HG03342 (cell line): ENCODE measurements around the gene RAB6A.
"Not testable (repeated sequence)": the region's sequence is repeated elsewhere in the genome, so short reads cannot be mapped to it uniquely, and the experiment has no call there.

Source experiments
- ATAC-seq: cut with Tn5 transposase; IDR thresholded peaks from one replicate; pipeline ENCODE4 v1.9.1; 2021; ENCODE audit warnings: mild to moderate bottlenecking, moderate library complexity; ENCODE audit not compliant: unreplicated experiment

The RAB6A gene

GRCh38 chr11:73760679-73761402 lies at the start of gene RAB6A:
TSS of gene RAB6A (minus strand) at chr11:73761074. CDS start at chr11:73760635, 439 bp downstream.
- peak; percentile 87 for ATAC-seq

- no peak for ATAC-seq
Observed at GRCh38 chr11:73810637-73811036, 49.8 kb upstream of the RAB6A start.

- no peak for ATAC-seq
Observed at GRCh38 chr11:73808052-73808451, 47.2 kb upstream of the RAB6A start.

GRCh38 chr11:73804712-73805111 lies 43.8 kb upstream of the RAB6A start:
- ATAC-seq, result no peak

DNA sequence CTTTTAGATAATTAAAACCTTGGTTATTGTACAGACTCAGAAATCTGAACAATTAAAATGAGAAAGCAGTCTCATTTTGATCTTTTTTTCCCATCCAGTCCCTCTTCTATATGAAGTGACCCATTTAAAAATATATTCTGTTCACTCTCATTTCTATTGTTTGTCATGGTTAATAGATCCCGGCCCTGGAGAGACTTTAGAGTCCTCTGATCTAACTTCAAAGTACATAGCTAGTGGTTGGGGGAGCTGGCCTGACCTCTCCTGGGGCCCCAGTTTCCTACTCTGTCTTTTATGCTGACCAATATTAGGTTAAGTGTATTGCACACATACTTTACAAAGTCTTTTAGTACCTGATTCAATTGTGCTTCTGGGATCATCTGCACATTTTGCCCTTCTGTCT lies 40.3 kb upstream of the RAB6A start:
- ATAC-seq, result no peak

DNA sequence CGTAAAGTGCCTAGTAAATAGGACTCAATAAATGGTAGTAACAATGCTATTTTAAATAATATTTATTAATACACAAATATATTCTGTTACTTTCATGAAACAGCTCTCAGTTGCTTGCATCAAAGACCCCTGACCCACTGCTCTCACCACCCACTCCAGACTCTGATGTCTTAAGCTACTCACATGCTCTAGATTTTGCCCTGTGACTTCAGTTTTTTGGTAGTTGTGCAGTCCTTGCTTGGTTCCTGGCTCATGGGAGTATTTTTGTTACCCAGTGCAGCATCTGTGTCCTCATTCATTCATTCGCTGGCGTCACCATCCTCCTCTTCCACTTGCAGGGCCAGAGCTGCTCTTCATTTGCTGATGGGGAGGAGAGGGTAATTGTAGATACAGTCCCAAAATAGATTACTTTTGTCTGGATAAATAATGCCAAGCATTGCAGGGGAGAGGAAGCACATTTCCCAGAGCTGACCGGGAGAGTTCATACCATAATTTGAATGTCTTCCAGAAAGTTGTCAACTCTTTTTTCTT lies 39.5 kb upstream of the RAB6A start:
- no peak for ATAC-seq

DNA sequence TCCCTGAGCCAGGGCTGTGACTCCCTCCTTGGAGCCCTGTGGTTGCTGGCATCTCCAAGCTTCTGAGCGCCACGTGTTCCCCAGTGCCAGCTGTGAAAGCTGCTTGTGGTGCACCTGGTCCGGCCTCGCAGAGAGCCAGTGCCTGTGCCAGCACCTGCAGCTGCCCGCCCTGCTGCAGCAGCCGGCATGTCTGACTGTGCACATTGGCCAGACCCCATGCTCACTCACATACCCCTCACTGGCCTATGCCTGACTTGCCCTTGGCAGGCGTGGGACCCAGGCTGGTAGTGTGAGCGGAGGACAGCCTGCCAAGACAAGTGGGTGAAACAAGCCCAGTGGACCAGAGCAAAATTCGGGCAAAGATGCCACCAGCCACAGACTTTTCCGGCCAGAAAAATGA lies 36.6 kb upstream of the RAB6A start:
- ATAC-seq, result no peak

- no peak for ATAC-seq
Observed at GRCh38 chr11:73795925-73796632, 35.2 kb upstream of the RAB6A start.

- ATAC-seq, result no peak
Observed at GRCh38 chr11:73792584-73792983, 31.7 kb upstream of the RAB6A start.

DNA sequence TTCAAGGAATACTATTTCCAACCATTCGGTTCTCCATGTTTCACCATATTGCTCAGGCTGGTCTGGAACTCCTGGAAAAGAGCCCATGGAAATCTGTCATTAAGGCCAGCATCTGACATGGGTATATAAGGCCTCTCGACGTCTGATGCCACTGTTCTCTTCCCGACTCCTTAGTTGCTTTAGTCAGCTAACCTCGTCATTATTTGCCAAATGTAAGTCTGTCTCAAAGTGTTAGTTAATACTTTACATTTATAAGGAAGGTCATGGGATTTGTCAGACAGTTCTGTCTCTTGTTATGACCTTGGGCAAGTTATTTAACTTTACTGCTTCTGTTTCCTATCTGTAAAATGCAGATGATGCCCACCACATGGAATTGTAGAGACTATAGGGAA lies 28.4 kb upstream of the RAB6A start:
- ATAC-seq, result no peak

DNA sequence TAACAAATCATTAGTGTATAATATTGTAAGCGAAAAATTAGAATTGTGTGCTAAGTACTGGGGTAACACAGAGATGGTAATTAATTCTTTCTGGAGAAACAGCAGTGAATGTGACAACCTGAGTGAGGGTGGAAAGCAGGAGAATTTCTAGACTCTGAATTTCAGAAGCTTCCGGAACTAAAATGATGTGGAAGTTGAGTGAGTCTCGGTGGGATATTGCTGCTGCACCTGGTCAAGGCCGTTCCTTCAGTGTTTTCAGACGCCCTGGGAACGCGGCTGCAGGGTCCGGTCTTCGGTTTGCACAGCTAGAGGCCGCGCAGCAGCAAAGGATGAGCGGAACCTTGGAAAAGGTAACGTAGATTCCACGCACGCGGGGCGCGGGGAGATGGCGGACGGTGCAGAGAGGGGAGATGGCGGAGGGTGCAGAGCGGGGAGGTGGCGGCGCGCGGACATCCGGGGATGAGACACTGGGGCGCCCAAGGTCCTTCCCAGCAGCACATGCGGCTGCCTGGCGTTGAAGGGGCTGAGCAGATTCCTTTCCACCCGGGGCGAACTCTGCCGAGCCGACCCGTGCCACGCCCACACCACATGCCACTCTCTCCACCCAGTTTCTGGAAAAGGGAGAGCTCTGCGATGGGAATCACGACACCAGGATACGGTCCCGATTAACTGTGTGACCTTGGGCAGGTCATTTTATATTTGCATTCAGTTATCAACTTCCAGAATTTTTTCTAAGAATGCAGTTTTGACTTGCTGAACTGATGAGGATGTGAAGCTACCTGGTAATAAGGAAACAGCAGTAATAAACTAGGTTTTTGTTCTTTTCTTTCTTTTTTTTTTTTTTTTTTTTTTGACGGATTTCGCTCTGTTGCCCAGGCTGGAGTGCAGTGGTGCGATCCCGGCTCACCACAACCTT lies 27.0 kb upstream of the RAB6A start, which contains the start of gene MRPL48:
TSS of gene MRPL48 (plus strand) at position 232 of the 916 bp plus-strand sequence. CDS start at position 330, 98 bp downstream.
- ATAC-seq, result peak; percentile 89

GRCh38 chr11:73787051-73787642 lies 26.3 kb upstream of the RAB6A start:
- ATAC-seq, result no peak

DNA sequence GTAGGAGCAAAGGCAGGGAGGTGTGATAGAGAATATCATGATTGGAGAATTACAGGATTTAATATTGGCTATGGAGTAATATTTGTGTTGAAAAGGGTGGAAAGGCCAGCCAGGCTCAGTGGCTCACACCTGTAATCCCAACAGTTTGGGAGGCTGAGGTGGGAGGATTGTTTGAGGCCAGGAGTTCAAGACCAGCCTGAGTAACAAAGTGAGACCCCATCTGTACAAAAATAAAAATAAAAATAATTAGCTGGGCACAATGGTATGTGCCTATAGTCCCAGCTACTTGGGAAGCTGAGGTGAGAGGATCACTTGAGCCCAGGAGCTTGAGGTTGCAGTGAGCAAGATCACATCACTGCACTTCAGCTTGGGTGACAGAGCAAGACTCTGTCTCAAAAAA lies 24.6 kb upstream of the RAB6A start:
- ATAC-seq, result not testable (repeated sequence)

- ATAC-seq, result no peak
Observed at GRCh38 chr11:73784734-73785133, 23.9 kb upstream of the RAB6A start.

- no peak for ATAC-seq
Observed at GRCh38 chr11:73784080-73784634, 23.3 kb upstream of the RAB6A start.

- ATAC-seq, result no peak
Observed at GRCh38 chr11:73783483-73784020, 22.7 kb upstream of the RAB6A start.

GRCh38 chr11:73781303-73781702 lies 20.4 kb upstream of the RAB6A start:
- ATAC-seq, result no peak

DNA sequence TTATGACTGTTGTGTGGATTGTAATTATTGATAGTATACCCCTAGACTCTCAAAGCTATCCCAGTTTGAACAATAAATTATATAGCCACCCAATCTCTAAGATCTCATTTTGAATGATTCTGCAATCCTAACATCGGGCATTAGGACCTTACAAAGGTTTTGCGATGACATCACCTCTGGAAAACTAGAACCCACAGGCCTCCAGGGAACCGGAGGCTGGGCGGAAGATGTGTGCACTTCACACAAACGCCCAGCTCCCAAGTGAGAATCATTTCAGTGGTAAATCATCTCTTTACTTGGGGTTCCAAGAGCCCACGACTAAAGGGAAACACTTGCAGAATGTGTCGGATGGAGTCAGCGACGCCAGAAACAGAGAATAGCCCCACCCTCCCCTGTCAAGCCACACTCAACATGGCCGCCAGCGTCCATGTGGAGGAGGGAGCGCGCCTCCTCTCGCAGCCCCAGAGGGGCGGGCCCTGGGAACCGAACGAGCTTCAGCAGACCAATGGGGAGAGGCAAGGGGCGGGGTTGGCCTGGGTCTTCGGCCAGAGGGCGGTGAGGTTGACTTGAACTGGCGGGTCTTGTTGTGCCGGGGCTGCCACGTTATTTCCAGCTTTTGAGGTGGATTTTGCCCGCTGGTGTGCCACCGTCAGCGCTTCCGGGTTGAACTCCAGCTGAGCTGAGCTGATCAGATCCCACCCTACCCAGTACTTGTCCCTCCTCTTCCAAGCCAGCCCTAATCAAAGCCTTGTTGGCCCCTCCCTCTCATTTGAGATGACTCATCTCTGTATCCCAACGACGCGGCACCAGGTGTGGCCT lies 18.4 kb upstream of the RAB6A start:
- peak; percentile 98 for ATAC-seq

- not testable (repeated sequence) for ATAC-seq
Observed at GRCh38 chr11:73770811-73771210, 9.9 kb upstream of the RAB6A start.
